Skeletal muscle tissue (tissue), 5 donors: ENCODE data around the gene ATP10A. TPM values are rescaled to one million over a fixed set of nuclear protein-coding genes. Genes with fewer than 3 reads are reported as not detected.
"Not testable (repeated sequence)": the region's sequence is repeated elsewhere in the genome, so short reads cannot be mapped to it uniquely, and the experiment has no call there.

Experiments used
- H3K27ac ChIP-seq: one replicate; pipeline ENCODE4 v1.7.0; 2013; ENCODE audit warnings: mild to moderate bottlenecking, low read depth, low read length, inconsistent platforms
- H3K27me3 ChIP-seq, 3 donors: one replicate each; pipeline ENCODE4 v1.7.0; 2013; ENCODE audit warnings: low read length in 3 of 3; ENCODE audit not compliant: control insufficient read depth in 3 of 3, insufficient read depth in 3 of 3
- H3K36me3 ChIP-seq, 3 donors: one replicate each; pipeline ENCODE4 v1.7.0; 2013; ENCODE audit warnings: low read length in 3 of 3; ENCODE audit not compliant: control insufficient read depth in 3 of 3, insufficient read depth in 3 of 3
- H3K4me1 ChIP-seq, 3 donors: one replicate each; pipeline ENCODE4 v1.7.0; 2013; ENCODE audit warnings: low read length in 3 of 3, mild to moderate bottlenecking in 3 of 3; ENCODE audit not compliant: control insufficient read depth in 3 of 3, insufficient read depth in 3 of 3
- H3K4me3 ChIP-seq, 3 donors: one replicate each; pipeline ENCODE4 v1.7.0; 2013; ENCODE audit warnings: low read length in 3 of 3
- H3K9ac ChIP-seq, 3 donors: one replicate each; pipeline ENCODE4 v1.7.0; 2013; ENCODE audit warnings: low read length in 3 of 3, mild to moderate bottlenecking in 3 of 3, moderate library complexity in 2 of 3, low read depth in 1 of 3
- H3K9me3 ChIP-seq, 3 donors: one replicate each; pipeline ENCODE4 v1.7.0; 2013; ENCODE audit warnings: low read length in 3 of 3; ENCODE audit not compliant: control insufficient read depth in 3 of 3
- small RNA-seq: library from RNA; depleted of rRNA; stranded (forward); fragments of <200 nt; gene quantifications from one replicate; pipeline ENCODE3, GENCODE V24; 2014
- total RNA-seq: library from RNA; depleted of rRNA; stranded (reverse); fragments of >200 nt; gene quantifications from one replicate; pipeline ENCODE4 v1.2.3, GENCODE V29; 2014
- donor health status: Osteomylitis.

The ATP10A gene
- total RNA-seq, 1 donor from 2014 or later = 7.8 TPM

GRCh38 chr15:25640959-25641358, 222.2 kb downstream of the ATP10A start:
- H3K4me1 ChIP-seq, H3K27ac ChIP-seq, H3K36me3 ChIP-seq, H3K27me3 ChIP-seq, H3K9me3 ChIP-seq, H3K4me3 ChIP-seq, H3K9ac ChIP-seq: not testable (repeated sequence)

- Histone ChIP-seq H3K27ac (no peak overlapping the region), H3K9ac (no peak overlapping the region), H3K36me3 (no peaks in the 10 kb centered on the region), H3K27me3 (no peaks in the 10 kb centered on the region), H3K4me1 (no peaks in the 10 kb centered on the region), H3K9me3 (no peaks in the 10 kb centered on the region), H3K4me3 (no peak overlapping the region)
Measured at GRCh38 chr15:25640381-25640780, 222.7 kb downstream of the ATP10A start.

- H3K4me1 ChIP-seq, H3K27me3 ChIP-seq: not testable (repeated sequence)
Measured at GRCh38 chr15:25636486-25636885, 226.6 kb downstream of the ATP10A start.

GRCh38 chr15:25635191-25635590, 227.9 kb downstream of the ATP10A start:
- Histone ChIP-seq H3K9me3 (no peaks in the 10 kb centered on the region), H3K36me3 (no peaks in the 10 kb centered on the region), H3K9ac (no peak overlapping the region), H3K27me3 (no peaks in the 10 kb centered on the region), H3K27ac (no peak overlapping the region), H3K4me3 (no peak overlapping the region), H3K4me1 (no peaks in the 10 kb centered on the region)

More at GRCh38 chr15:25636486-25636885, 226.6 kb downstream of the ATP10A start:
- not testable (repeated sequence) for H3K9ac ChIP-seq, H3K4me3 ChIP-seq, H3K9me3 ChIP-seq, H3K36me3 ChIP-seq, H3K27ac ChIP-seq

- H3K9ac ChIP-seq = no peak overlapping the region
- no peaks in the 10 kb centered on the region for H3K36me3 ChIP-seq
- H3K27ac ChIP-seq = no peak overlapping the region
- no peak overlapping the region for H3K4me3 ChIP-seq
- no peaks in the 10 kb centered on the region for H3K27me3 ChIP-seq
- no peaks in the 10 kb centered on the region for H3K4me1 ChIP-seq
- H3K9me3 ChIP-seq = no peaks in the 10 kb centered on the region
Measured at GRCh38 chr15:25633862-25634261, 229.3 kb downstream of the ATP10A start.

- Histone ChIP-seq H3K4me1 (no peaks in the 10 kb centered on the region), H3K27ac (no peak overlapping the region), H3K9me3 (no peaks in the 10 kb centered on the region), H3K4me3 (no peak overlapping the region), H3K27me3 (no peaks in the 10 kb centered on the region), H3K9ac (no peak overlapping the region), H3K36me3 (no peaks in the 10 kb centered on the region)
Measured at GRCh38 chr15:25631971-25632370, 231.2 kb downstream of the ATP10A start.

Small RNA genes within 50 kb of the gene (small RNA-seq; reads per million reads assigned to genes)
- gene MIR4715 (not detected), gene RNA5SP390 (not detected)
